CD4-positive, alpha-beta T cell treated with Interleukin-17A for 1 hour (primary cell): ENCODE results near the gene CCL1.

Experiments used
- DNase-seq: peaks from one replicate; pipeline ENCODE4 v3.0.0-alpha.2; 2020

Gene CCL1

GRCh38 chr17:34363183-34363661, at the start of gene CCL1:
Gene CCL1 (minus strand): TSS chr17:34363233. CDS start chr17:34363161, 72 bp downstream.
- DNase-seq, result no peak

GRCh38 chr17:34412534-34412933, 49.5 kb upstream of the CCL1 start:
- no peak for DNase-seq

DNA sequence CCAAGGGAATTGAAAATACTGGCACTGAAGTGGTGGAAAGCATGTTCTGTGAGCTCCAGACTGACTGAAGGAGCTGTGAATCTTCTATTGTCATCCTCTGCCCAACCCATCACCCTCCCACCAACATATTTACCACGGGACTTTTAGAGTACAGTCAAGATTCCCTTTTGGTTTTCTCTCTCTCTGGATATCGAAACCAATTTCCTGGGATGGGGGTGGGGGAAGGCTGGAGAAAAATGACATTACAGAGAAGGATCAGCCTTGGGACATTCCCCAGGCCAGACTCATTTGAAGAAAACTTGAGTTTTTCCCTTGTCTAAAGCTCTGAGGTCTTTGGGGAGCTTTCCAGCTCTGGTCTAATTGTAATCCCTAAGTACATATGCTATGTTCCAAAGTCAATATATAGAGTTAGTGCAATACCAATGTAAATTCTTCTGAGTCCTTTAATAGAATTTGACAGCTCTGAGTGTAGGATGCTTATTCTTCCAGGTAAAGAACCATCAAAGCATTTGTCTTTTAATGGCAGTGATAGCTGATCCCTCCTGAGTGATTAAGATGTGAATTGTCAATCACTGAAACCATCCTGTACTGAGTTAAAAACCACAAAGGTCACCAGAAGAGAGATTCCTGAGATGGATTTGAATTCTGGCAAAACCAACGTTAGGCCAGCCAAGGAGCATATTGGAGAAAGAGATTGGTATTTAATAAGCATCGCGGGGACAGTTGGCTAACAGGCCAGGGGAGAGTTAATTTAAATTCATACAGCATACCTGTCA, 48.8 kb upstream of the CCL1 start:
- DNase-seq, result no peak

- no peak for DNase-seq
Observed at GRCh38 chr17:34409352-34409751, 46.3 kb upstream of the CCL1 start.

- DNase-seq, result no peak
Observed at GRCh38 chr17:34408439-34408838, 45.4 kb upstream of the CCL1 start.

DNA sequence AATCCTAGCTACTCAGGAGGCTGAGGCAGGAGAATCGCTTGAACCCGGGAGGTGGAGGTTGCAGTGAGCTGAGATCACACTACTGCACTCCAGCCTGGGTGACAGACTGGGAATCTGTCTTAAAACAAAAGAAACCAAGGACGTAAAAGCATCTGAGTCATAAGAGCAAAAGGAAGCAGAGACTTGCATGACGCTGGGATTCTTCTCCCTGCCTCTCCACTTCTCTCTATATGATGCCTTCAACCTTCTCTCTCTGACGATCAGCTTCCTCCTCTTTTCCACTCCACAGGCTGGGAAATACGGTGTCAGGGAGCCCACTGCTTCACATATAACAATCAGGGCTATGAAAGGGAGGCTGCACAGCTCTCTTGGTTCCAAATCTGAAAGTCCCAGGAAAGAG, 43.2 kb upstream of the CCL1 start:
- DNase-seq, result no peak

GRCh38 chr17:34403006-34403405, 40.0 kb upstream of the CCL1 start:
- no peak for DNase-seq

DNA sequence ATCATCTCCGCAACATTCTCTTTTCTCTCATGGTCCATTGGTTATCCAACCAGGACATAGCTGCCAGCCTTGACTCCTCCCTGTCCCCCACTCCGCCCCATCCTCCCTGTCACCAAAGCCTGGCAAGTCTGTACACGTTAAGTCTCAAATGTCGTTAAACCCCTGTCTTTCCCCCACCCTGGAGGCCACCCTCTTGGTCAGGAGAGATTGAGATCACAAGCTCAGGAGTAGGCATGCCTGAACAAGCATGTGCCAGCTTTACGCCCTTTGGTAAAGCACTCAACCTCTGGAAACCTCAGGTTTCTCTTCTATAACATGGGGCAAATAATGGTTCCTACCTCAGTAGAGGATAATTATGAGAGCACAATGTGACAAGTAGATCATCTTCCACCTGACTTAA, 38.1 kb upstream of the CCL1 start:
- DNase-seq, result no peak

GRCh38 chr17:34400301-34400931, 37.4 kb upstream of the CCL1 start:
- no peak for DNase-seq

GRCh38 chr17:34399725-34400124, 36.7 kb upstream of the CCL1 start:
- no peak for DNase-seq

- no peak for DNase-seq
Observed at GRCh38 chr17:34398990-34399389, 36.0 kb upstream of the CCL1 start.

DNA sequence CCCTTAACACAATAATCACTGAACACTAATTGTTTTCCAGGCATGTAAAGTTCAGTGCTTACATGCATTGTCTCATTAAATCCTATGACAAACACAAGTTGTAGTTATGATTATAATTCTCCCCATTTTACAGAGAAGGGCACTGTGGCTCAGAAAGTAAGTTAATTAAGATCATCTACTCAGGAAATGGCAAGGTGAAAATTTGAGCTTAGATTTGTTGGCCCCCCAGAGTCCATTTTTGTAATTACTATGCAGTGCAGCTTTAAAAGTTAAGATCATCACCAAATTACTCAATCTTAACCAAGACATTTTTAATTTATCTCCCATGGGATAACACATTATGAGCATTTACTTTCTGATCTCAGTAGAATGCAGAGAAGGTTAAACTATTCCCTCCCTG, 34.2 kb upstream of the CCL1 start:
- DNase-seq, result no peak

DNA sequence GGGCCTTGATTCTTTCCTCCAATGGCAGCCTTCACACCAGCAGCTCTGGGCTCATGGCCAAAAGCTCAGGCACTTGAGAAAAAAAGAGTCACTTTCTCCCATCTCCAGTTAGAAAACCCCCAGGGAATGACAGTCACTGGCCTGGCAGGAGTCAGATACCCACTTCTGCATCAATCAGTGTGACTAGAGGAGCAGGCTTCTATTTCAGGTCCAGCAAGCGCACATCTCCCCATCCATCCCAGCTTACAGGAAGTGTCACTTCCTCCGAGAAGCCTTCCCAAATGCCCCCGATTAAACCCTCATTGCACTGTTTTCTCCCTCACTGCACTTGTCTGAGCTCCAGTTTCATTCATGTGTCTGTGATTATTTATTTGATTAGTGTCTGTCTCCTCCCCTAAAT, 30.4 kb upstream of the CCL1 start:
- no peak for DNase-seq

DNA sequence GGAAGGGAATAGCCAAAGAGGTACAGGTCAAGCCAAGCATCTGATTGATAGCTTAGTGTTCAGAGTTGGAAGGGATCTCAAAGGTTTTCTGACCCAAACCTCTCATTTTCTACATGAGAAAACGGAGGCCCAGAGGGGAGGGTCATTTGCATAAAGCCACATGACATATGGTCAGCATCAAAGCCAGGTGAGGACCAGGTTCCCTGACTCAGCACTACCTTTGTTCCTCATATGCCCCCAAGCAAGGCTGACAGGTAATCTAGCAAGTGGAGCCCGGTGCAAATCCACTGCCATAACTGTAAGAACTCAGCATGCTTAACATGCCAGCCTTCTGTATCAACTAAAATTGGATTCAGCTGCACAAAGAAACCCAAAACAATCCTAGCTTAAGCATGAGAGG, 28.2 kb upstream of the CCL1 start:
- DNase-seq, result no peak

DNA sequence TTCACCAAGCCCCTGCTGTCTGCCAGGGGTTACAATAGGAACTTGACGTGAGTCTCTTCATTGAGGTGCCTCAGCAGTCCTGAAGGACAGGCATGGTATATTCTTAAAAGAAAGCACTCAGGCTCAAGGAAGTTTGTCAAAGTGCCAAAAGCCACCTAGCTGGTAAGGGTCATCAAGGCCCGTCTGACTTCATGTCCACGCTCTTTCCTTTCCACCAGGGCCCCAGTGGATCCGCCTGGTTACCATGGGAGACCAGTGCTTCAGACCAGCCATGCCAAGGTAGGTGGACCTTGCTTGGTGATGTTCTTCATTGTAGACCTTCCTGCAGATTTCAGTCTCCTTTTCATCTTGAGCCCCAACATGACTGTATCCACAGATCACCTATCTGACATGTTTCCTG, 27.6 kb upstream of the CCL1 start:
- no peak for DNase-seq

DNA sequence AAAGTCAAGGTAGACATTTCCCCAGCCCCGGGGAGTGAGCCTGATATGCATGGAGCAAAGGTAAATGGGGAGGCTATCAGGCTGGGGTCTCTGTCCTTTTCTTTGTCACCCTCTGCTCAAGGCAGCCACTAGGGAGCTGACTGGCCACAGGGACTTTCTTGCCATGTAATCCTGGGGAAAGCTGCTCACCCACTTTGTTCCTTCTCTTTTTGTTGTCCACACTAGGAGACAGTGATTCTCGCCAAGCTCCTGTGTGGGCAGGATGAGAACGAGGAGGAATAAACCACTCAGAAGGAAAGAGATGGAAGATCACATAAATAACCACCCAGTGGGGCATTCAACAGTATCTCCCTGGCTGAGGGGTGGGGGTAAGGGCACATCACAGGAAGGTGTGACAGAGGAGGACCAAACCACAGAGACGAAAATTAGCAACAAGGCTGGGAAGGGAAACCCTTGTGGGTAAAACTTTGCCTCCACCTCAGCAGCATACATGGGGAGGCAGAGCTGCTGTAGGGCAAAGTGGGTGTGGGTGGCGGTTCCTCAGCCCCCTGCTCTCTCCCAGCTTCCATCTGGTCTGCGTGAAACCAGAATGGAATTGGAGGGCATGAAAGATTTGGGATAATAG, 26.2 kb upstream of the CCL1 start:
- no peak for DNase-seq

- no peak for DNase-seq
Observed at GRCh38 chr17:34387566-34387965, 24.5 kb upstream of the CCL1 start.

DNA sequence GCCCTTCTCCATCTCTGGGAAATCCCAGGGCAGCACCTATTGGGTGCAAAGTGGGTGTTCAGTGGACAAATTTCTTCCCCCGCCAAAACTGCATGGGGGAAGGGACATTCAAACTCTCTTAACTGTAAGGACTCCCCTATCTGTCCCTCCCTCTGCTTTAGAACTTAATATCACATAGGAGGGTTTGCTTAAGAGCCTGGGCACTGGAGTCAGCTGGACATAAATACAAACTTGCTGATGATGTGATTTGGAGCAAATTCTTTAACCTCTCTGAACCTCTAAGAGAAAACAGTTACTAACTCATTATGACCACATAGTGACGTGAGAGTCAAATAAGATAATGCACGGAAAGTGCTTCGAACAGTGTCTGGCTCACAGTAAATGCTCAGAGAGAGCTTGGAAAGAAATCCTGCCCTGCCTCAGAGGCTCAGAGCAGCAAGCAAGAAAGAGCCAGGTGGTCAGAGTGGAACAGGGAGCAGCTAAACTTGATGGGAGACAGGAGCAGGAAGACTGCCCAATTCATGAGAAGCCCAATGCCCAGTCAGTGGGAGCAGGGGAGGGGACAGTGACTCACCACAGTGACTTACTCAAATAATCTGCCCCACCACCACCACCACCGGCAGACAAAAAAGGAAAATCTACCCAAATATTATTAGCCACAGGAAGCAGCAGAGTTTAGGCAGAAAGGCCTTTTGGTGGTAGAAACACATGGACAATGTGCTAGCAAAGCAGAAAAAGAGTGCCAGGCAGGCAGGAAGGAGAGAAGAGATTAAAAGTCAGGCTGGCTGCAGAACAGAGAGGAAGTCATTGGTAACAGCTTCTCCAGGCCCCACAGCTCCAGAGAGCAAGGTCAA, 23.9 kb upstream of the CCL1 start:
- no peak for DNase-seq

DNA sequence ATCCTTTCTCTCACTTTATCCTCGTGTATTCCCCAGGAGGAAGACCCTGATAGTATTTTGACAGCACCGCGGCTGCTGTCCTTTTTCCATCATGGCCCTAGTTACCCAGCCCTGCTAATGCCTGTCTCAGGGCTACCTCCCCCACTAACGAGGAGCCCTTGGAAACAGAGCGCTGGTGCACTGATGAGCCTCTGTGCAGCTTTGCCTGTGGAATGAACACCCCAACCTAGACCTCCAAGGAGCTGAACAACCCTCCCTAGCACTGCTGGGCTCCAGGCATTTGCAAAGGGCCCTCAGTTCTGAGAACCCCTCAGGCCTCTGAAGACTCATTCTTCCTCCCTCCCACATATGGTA, 23.3 kb upstream of the CCL1 start:
- no peak for DNase-seq

DNA sequence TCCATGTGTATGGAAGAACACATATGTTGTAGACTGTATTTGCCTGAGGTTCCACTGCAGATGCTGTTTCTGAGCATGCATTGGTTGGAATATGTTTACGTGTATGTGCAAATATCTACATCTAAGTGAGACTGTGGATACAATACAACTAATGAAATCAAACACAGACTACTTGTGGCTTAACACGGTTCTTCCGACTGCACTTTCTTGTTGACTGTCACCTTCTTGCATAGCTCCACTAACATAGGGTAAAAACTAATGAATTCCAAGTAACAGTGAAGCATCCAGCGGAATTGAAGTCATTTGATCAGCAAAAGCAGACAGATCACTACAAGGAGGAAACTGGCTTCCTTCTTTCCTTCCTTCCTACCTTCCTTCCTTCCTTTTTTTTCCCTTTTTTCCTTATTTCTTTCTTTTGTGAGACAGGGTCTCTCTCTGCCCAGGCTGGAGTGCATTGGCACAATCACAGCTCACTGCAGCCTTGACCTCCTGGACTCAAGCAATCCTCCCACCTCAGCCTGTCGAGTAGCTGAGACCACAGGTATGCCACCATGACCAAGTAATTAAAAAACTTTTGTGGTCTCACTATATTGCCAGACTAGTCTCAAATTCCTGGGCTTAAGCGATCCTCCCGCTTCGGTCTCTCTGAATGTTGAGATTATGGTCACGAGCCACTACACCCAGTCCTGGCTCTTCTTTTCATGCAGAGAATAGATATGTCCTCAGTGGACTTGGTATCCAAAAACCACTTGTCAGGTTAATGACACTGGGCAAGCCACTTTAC, 22.0 kb upstream of the CCL1 start:
- no peak for DNase-seq

GRCh38 chr17:34384271-34384670, 21.2 kb upstream of the CCL1 start:
- DNase-seq, result no peak

DNA sequence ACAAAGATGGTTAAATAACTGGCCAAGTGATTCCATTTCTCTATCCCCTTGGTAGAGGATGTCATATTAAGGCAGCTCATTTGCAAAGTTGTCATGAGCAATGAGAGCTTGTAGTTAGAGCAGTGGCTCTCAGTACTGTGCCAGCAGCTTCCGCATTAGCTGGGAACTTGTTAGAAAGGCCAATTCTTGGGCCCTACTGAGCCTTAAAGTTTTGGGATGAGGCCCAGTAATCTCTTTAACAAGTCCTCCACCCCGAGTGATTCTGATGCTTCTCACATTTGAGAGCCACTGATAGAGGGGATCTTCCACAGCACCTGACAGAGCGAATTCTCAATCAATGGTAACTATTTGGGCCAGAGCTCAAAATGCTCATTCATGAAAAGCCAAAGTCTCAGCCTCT, 20.2 kb upstream of the CCL1 start:
- no peak for DNase-seq
